HL-60 (cell line): ENCODE data around the gene E2F2.

Experiments
- CTCF ChIP-seq: IDR thresholded peaks from one replicate; pipeline ENCODE4 v1.5.1; 2011; ENCODE audit warnings: low read length, control low read depth, inconsistent platforms; ENCODE audit not compliant: insufficient read depth
- POLR2AphosphoS5 ChIP-seq: IDR thresholded peaks from 2 replicates; pipeline ENCODE4 v1.6.1; 2012; ENCODE audit warnings: low read depth
- REST ChIP-seq: IDR thresholded peaks from 2 replicates; pipeline ENCODE4 v1.6.1; 2012; ENCODE audit warnings: low read depth; ENCODE audit not compliant: insufficient replicate concordance
- SPI1 ChIP-seq: IDR thresholded peaks from 2 replicates; pipeline ENCODE4 v1.6.1; 2012; ENCODE audit warnings: low read depth, mild to moderate bottlenecking, borderline replicate concordance

- TF ChIP-seq CTCF (no peak), SPI1 (no peak), POLR2AphosphoS5 (no peak), REST (no peak)
Observed at GRCh38 chr1:23496490-23497181, 34.4 kb downstream of the E2F2 start.
